WTC11 (cell line): Measurements from ENCODE around the gene RUSF1. TPM values are rescaled to one million over a fixed set of nuclear protein-coding genes. Genes with fewer than 3 reads are reported as not detected.

ENCODE experiments used
- ATAC-seq: fragments of 200-7000 bp; cut with Tn5 transposase; 2 replicates; pipeline ENCODE4 v1.10.0; 2021; ENCODE audit warnings: mild to moderate bottlenecking, moderate library complexity
- CTCF ChIA-PET: fragments of 300-600 bp; sonication (Branson Sonifier 250); formaldehyde crosslinking; loops from one replicate; lab custom pipeline; 2021; ENCODE audit warnings: antibody characterized with exemption; lab: Charles Lee
- POLR2A ChIA-PET: fragments of 350-600 bp; sonication (Branson Sonifier 250); formaldehyde crosslinking; loops from one replicate; lab custom pipeline; 2021; ENCODE audit warnings: antibody characterized with exemption; lab: Charles Lee
- DNase-seq: peaks from one replicate; pipeline ENCODE4 v3.0.0; 2021; ENCODE audit warnings: low spot score
- H3K27ac Mint-ChIP-seq: 2 replicates; pipeline ENCODE4 v1.8.0; 2021; ENCODE audit warnings: mixed read lengths
- H3K27me3 Mint-ChIP-seq: 2 replicates; pipeline ENCODE4 v1.8.0; 2021; ENCODE audit warnings: low read depth, mild to moderate bottlenecking, moderate library complexity, mixed read lengths
- H3K36me3 Mint-ChIP-seq: 2 replicates; pipeline ENCODE4 v1.8.0; 2021; ENCODE audit warnings: mixed read lengths
- H3K4me1 Mint-ChIP-seq: 2 replicates; pipeline ENCODE4 v1.8.0; 2022; ENCODE audit warnings: mixed read lengths
- H3K4me3 Mint-ChIP-seq: 2 replicates; pipeline ENCODE4 v1.8.0; 2021; ENCODE audit warnings: mild to moderate bottlenecking, moderate library complexity, mixed read lengths
- H3K9me3 Mint-ChIP-seq: 2 replicates; pipeline ENCODE4 v1.8.0; 2021; ENCODE audit warnings: mixed read lengths
- CBFB ChIP-seq: sonication (generic); formaldehyde crosslinking; IDR thresholded peaks from 2 replicates; pipeline ENCODE4 v1.8.1; 2022; ENCODE audit warnings: mild to moderate bottlenecking, low read depth, missing genetic modification reagents
- CDX4 ChIP-seq: fragments of 250-450 bp; sonication (Bioruptor Pico); IDR thresholded peaks from 2 replicates; pipeline ENCODE4 v1.9.0; 2021; ENCODE audit warnings: moderate library complexity, mild to moderate bottlenecking, inconsistent platforms, borderline replicate concordance
- CREB1 ChIP-seq: sonication (generic); formaldehyde crosslinking; IDR thresholded peaks from 2 replicates; pipeline ENCODE4 v1.8.0; 2023; ENCODE audit warnings: mild to moderate bottlenecking, missing genetic modification reagents
- ESRRA ChIP-seq: sonication (generic); formaldehyde crosslinking; IDR thresholded peaks from 2 replicates; pipeline ENCODE4 v1.8.1; 2022; ENCODE audit warnings: mild to moderate bottlenecking, missing genetic modification reagents, borderline replicate concordance
- ETV6 ChIP-seq: sonication (generic); formaldehyde crosslinking; IDR thresholded peaks from 2 replicates; pipeline ENCODE4 v1.8.1; 2022; ENCODE audit warnings: mild to moderate bottlenecking, missing genetic modification reagents
- IRF2 ChIP-seq: sonication (generic); formaldehyde crosslinking; IDR thresholded peaks from 2 replicates; pipeline ENCODE4 v1.8.0; 2022; ENCODE audit warnings: low read depth, missing genetic modification reagents, borderline replicate concordance
- JAZF1 ChIP-seq: fragments of 250-450 bp; sonication (Bioruptor Pico); IDR thresholded peaks from 2 replicates; pipeline ENCODE4 v1.9.0; 2021; ENCODE audit warnings: moderate library complexity, mild to moderate bottlenecking, inconsistent platforms
- KAT7 ChIP-seq: sonication (generic); formaldehyde crosslinking; IDR thresholded peaks from 2 replicates; pipeline ENCODE4 v1.8.1; 2023; ENCODE audit warnings: missing genetic modification reagents, mild to moderate bottlenecking, borderline replicate concordance
- NFATC4 ChIP-seq: fragments of 250-450 bp; sonication (Bioruptor Pico); IDR thresholded peaks from 2 replicates; pipeline ENCODE4 v1.9.0; 2021; ENCODE audit warnings: mild to moderate bottlenecking
- NR1H2 ChIP-seq: sonication (generic); formaldehyde crosslinking; IDR thresholded peaks from 2 replicates; pipeline ENCODE4 v1.9.0; 2021; ENCODE audit warnings: mild to moderate bottlenecking, moderate library complexity, missing genetic modification reagents
- NR2C2 ChIP-seq: sonication (generic); formaldehyde crosslinking; IDR thresholded peaks from 2 replicates; pipeline ENCODE4 v1.8.0; 2022; ENCODE audit warnings: mild to moderate bottlenecking, missing genetic modification reagents
- PRRX2 ChIP-seq: fragments of 250-450 bp; sonication (Bioruptor Pico); IDR thresholded peaks from 2 replicates; pipeline ENCODE4 v1.8.0; 2021; ENCODE audit warnings: mild to moderate bottlenecking
- RORB ChIP-seq: fragments of 250-450 bp; sonication (Bioruptor Pico); IDR thresholded peaks from 2 replicates; pipeline ENCODE4 v1.9.0; 2021; ENCODE audit warnings: mild to moderate bottlenecking
- SP1 ChIP-seq: sonication (generic); formaldehyde crosslinking; conservative IDR thresholded peaks from 2 replicates; pipeline ENCODE4 v1.8.1; 2022; ENCODE audit warnings: missing genetic modification reagents
- TP53 ChIP-seq: sonication (generic); formaldehyde crosslinking; IDR thresholded peaks from 2 replicates; pipeline ENCODE4 v1.8.1; 2023; ENCODE audit warnings: mild to moderate bottlenecking, missing genetic modification reagents
- USF1 ChIP-seq: sonication (generic); formaldehyde crosslinking; IDR thresholded peaks from 2 replicates; pipeline ENCODE4 v1.8.0; 2022; ENCODE audit warnings: mild to moderate bottlenecking, missing genetic modification reagents
- ZMAT4 ChIP-seq: fragments of 250-450 bp; sonication (Bioruptor Pico); IDR thresholded peaks from 2 replicates; pipeline ENCODE4 v1.9.0; 2021; ENCODE audit warnings: mild to moderate bottlenecking
- ZNF121 ChIP-seq: sonication (generic); formaldehyde crosslinking; IDR thresholded peaks from 2 replicates; pipeline ENCODE4 v1.8.0; 2023; ENCODE audit warnings: missing genetic modification reagents
- ZNF396 ChIP-seq: fragments of 250-450 bp; sonication (Bioruptor Pico); IDR thresholded peaks from 2 replicates; pipeline ENCODE4 v1.8.0; 2021; ENCODE audit warnings: mild to moderate bottlenecking, moderate library complexity, borderline replicate concordance
- ZNF416 ChIP-seq: fragments of 250-450 bp; sonication (Bioruptor Pico); IDR thresholded peaks from 2 replicates; pipeline ENCODE4 v1.9.0; 2021; ENCODE audit warnings: mild to moderate bottlenecking, inconsistent platforms
- ZNF671 ChIP-seq: fragments of 250-450 bp; sonication (Bioruptor Pico); IDR thresholded peaks from 2 replicates; pipeline ENCODE4 v1.8.0; 2021; ENCODE audit warnings: mild to moderate bottlenecking
- total RNA-seq: library from RNA; stranded (reverse); gene quantifications from 3 replicates; pipeline ENCODE4 v1.2.3, GENCODE V29; 2021
- TF ChIP-seq, protein P1 (sequence below): sonication (generic); formaldehyde crosslinking; IDR thresholded peaks from 2 replicates; pipeline ENCODE4 v1.8.1; 2023; ENCODE audit warnings: mild to moderate bottlenecking, missing genetic modification reagents, moderate library complexity
- TF ChIP-seq, protein P2 (sequence below): sonication (generic); formaldehyde crosslinking; IDR thresholded peaks from 2 replicates; pipeline ENCODE4 v1.8.0; 2022; ENCODE audit warnings: mild to moderate bottlenecking, missing genetic modification reagents

RUSF1 gene
- total RNA-seq, 1 experiment from 2014 or later = 35.9 TPM

DNA sequence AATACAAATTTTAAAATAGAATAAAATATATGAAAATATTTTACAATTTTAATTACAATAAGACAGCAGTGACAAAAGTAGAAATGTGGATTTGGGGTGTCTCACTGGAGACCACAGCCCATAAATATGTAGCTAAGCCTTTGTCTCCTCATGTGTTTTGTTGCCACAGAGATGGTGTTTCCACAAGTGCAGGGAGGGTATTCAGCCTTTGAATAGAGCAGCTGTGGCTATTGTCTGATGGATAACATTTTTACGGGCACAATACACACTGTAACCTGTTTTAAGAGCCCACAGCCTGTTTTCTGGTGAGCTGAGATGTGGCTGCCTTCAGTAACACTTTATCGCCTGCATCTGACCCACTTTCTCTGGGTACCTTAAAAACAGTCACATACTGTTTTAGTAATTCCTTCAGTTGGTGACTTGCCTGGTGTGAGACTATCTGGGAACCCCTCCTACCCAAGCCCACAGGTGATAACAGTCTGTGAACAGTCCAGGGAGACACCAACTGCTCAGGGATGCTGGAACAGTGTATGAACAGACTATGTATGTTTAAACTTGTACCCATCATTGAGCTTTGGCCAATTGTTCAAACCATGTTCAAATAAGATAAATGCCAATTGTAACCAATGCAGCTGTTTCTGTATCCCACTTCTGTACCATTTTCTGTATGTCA lies 11.7 kb upstream of the RUSF1 start:
- ChIA-PET CTCF (no interaction called here), POLR2A (no interaction called here)
- H3K4me1 Mint-ChIP-seq = peaks cover 4% of the 10 kb centered on the region
- H3K4me3 Mint-ChIP-seq = no peak overlapping the region
- H3K9me3 Mint-ChIP-seq = peaks cover 23% of the 10 kb centered on the region
- TF ChIP-seq CDX4 (CRISPR knock-in tag) (no peak), ZNF416 (CRISPR knock-in tag) (no peak), CBFB (no peak), NR1H2 (no peak), ESRRA (CRISPR knock-in tag) (no peak)
- H3K27ac Mint-ChIP-seq = no peak overlapping the region
- ATAC-seq (no peak), DNase-seq (no peak)
- peaks cover 19% of the 10 kb centered on the region for H3K36me3 Mint-ChIP-seq
- peaks cover 21% of the 10 kb centered on the region for H3K27me3 Mint-ChIP-seq

DNA sequence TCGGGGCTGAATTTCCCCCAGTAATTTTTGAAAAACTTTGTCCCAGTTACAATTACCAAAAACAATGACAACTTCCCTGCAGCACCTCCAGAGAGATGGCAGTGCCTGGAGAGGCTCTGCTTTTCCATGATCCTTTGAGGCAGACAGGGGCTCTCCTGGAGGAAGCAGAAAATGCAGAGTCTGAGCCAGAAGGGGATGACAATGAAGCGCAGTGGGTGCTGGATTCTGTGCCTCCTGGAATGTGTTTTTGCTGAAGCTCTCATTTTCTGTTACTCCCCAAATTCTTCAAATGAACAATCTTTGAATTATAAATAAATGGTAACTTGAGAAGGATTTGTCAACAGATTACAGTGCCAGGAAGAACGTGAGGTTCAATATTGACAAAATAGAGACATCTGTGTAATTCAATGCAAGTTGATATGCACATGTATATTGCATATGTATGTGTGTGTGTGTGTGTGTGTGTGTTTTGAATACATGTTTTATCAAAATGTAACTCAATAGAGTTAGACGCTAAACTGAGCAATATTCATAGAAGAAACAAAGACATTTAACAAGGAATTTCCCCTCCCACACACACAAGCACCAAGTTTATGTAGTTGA lies 9.7 kb upstream of the RUSF1 start:
- Mint-ChIP-seq H3K27ac (no peak overlapping the region), H3K36me3 (peaks cover 19% of the 10 kb centered on the region), H3K27me3 (peaks cover 18% of the 10 kb centered on the region), H3K4me1 (no peaks in the 10 kb centered on the region; the same call in 1 of the 2 replicates), H3K4me3 (no peak overlapping the region), H3K9me3 (peaks cover 23% of the 10 kb centered on the region)
- no peak for TF ChIP-seq ZNF396 (CRISPR knock-in tag)
- TF ChIP-seq ZNF671 (CRISPR knock-in tag) = no peak
- no peak for TF ChIP-seq SP1 (CRISPR knock-in tag)
- no peak for TF ChIP-seq CREB1
- TF ChIP-seq KAT7 (CRISPR knock-in tag) = no peak
- no peak for TF ChIP-seq ZMAT4 (CRISPR knock-in tag)
- TF ChIP-seq, protein P1, sequence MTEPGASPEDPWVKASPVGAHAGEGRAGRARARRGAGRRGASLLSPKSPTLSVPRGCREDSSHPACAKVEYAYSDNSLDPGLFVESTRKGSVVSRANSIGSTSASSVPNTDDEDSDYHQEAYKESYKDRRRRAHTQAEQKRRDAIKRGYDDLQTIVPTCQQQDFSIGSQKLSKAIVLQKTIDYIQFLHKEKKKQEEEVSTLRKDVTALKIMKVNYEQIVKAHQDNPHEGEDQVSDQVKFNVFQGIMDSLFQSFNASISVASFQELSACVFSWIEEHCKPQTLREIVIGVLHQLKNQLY (CRISPR knock-in tag) = no peak
- TF ChIP-seq IRF2 (CRISPR knock-in tag) = no peak
- TF ChIP-seq RORB (CRISPR knock-in tag) = no peak
- TF ChIP-seq ETV6 = no peak
- no peak for TF ChIP-seq ZNF416 (CRISPR knock-in tag)
- TF ChIP-seq, protein P2, sequence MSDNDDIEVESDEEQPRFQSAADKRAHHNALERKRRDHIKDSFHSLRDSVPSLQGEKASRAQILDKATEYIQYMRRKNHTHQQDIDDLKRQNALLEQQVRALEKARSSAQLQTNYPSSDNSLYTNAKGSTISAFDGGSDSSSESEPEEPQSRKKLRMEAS = no peak
- TF ChIP-seq NFATC4 (CRISPR knock-in tag) = no peak
- no peak for TF ChIP-seq USF1 (CRISPR knock-in tag)
- TF ChIP-seq JAZF1 (CRISPR knock-in tag) = no peak
- TF ChIP-seq ZNF121 = no peak
- no peak for TF ChIP-seq PRRX2 (CRISPR knock-in tag)
- no peak for TF ChIP-seq NR2C2 (CRISPR knock-in tag)
- no peak for TF ChIP-seq TP53 (CRISPR knock-in tag)
- DNase-seq = no peak
- no peak for ATAC-seq
- POLR2A ChIA-PET = no interaction called here
- CTCF ChIA-PET = no interaction called here
